NCI-H510A (cell line): ENCODE results near the gene RITA1.

Experiments
- DNase-seq: peaks from one replicate; lab custom pipeline; 2025; lab: John Stamatoyannopoulos, UW

Gene RITA1

GRCh38 chr12:113231235-113232088 is 45.9 kb downstream of the RITA1 start:
- DNase-seq = no peak

DNA sequence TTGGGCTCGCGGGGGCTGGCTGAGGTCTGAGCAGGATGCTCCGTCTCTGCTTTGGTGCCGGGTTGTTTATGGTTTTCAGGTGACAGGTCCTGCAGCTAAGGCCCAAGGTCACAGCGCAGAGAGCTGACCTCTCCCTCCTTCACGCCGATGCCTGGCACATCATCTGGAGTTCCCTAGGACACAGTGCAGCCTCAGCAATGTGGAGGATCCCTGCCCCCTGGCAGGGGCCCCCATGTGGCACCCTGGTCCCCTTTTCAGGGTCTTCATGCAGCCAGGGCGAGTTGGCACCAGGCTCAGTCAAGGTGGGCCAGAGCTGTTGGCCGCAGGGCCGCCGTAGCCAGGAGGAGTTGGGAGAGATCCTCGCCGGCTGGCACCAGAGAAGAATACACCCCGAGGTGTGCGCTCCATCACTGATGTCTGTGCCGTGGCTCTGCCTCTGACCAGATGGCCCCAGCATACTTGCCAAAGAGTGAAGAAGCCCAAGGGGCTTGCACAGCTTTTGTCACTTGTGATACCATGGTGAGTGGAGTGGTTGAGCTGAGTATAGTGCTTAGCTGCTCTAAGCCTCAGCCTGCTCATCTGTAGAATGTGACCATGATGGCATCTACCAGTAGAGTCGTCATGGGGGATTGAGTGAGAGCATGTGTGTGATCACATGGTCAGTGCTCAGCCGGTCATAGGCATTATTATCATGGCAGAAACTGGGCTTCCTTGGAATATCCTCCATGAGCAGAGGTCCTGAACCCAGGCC is 46.7 kb downstream of the RITA1 start:
- DNase-seq = no peak

GRCh38 chr12:113232840-113233585 is 47.5 kb downstream of the RITA1 start:
- peak; percentile 98 for DNase-seq

- no peak for DNase-seq
Observed at GRCh38 chr12:113233967-113234366, 48.4 kb downstream of the RITA1 start.

DNA sequence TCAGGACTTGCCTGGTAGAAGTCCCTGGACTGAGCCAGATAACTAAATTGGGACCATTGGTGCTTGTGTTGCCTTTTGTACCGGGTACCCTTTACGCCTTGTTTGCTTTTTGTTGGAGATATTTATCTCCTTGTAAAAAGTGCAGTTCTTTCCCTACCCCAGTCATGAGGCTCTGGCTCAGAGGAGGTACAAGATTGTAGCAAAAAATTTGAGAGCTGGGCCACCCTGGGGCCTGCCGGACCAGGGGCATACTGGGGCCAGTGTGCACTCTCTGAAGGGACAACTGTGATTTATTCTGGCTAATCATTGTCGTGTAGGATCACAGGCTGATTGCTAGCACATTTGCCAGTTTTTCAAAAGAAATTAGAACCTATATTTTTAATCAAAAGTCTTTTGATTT is 49.0 kb downstream of the RITA1 start:
- DNase-seq = no peak

DNA sequence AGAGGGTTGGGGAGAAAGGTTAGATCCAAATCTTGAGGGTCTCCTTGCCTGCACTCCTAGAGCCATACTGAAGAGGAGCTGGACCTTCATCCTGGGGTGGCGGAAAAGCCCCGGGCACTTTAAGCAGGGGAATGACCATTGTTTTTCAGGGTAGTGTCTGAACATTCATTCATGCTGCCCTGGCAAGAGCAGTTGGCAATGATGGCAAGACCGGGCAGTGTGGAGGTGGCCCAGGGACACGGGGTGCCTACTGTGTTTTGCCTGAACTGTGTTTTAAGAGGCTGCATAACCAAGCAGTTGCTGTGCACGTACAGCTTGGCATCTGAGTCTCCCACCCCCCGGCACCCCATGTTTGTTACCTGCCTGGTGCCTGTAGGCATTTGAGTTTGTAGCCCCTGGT is 50.5 kb downstream of the RITA1 start:
- no peak for DNase-seq

DNA sequence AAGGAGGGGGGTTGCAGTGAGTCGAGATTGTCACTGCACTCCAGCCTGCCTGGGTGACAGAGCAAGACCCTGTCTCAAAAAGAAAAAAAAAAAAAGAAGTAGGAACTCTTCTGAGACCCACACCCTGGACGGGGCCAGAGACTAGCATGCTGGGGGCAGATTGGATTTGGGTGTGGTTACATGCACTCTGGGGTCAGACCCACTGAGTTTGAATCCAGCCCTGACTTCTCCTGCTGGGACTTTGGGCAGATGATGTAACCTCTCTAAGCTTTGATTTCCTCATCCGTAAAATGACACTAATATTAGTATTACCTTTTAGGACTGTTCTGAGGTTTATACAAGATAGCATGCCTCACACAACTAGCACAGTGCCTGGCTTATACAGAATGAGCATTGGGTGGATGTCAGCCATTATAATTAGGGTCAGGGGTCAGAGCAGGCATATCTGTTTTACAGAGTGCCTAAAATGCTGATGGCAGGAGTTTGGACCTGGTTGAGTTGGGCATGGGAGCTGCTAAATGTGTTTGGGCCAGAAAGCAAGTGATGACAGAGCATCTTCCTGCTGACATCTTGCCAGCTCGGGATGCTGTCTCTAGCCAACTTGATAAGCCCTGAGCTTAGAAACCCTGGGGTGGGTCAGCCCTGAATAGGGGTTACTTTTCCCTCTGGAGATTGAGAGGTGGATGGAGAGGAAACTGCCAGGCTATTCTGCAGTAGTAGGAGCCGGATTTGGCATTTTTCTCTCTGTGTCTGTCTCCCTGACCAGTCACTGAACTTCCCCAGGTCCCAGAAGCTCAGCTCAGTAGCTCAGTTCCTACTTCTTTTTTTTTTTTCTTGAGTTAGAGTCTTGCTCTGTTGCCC is 51.2 kb downstream of the RITA1 start:
- no peak for DNase-seq

DNA sequence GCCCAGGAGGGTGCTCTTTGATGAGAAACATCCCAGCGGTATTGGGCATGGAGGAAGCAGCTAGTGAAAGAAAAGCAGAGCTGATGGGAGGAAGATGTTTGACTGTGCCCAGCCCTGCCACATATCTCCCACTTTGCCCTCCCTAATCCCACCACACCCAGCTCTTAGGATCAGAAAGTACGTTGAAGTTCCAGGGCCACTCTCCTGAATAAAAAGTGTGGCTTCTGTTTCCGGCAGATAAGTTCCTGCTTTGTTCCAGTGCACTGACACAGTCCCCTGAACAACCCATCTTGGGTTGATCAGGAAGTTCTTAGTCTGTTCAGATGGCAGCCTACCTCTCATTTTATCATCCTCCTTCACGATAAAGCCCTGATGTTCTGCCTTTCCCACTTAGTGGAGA is 52.2 kb downstream of the RITA1 start:
- no peak for DNase-seq

DNA sequence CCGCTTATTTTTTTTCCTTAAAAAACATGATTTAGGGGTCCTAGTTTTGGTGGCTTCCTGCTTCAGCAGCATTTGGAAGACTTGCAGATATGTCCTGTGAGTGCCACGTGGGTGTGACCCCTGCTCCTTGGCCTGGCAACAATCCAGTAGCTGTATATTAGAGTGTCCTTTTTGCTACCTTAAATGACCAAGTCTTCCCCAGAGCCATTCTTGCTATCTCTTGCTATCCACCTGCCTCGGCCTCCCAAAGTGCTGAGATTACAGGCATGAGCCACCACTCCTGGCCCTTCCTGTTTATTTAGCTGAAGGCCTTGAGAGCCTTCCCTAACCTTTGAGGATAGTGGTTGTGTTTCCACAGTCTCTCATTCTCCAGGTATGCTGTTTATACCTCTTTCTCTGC is 52.8 kb downstream of the RITA1 start:
- DNase-seq = no peak

- DNase-seq = no peak
Observed at GRCh38 chr12:113239288-113239771, 53.8 kb downstream of the RITA1 start.

- DNase-seq = no peak
Observed at GRCh38 chr12:113239811-113240331, 54.4 kb downstream of the RITA1 start.

- no peak for DNase-seq
Observed at GRCh38 chr12:113240395-113240794, 54.9 kb downstream of the RITA1 start.

DNA sequence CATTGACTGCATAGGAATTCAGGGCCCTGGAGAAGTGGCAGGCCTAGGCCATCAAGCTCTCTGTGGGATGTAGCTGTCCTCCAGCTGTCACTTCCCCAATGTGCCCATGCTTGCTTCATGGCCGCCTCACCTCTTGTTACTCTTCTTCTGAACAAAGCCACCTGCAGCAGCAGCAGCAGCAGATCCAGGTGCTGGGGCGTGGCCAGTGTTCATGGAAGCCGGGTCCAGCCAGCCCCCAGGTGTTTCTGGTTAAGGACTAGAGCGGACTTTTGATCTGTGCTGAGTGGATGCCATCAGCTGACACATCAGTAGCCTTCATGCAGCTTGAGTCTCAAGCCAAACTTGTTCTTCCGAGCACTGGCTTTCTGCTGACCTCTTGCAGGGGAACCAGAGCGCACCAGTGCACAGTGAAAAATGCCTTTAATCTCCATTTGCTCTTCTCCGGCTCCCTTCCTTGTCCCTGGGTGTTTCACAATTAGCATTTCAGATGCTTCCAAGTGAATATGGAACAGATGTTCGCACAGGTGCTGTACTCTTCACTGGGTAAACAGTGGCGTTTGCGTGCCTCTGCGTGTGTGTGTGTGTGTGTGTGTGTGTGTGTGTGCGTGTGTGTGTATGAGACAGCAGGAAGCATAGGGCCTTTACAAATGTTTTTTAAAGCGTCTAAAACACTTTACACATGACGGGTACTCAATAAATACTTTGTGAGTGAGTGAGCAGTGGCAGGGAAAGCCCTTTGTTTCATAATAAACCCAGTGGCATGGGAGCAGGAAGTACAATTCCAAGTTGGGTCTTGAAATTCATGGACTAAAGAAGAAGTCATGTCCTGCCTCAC is 55.9 kb downstream of the RITA1 start:
- DNase-seq = peak; percentile 98
